HepG2 (cell line): ENCODE results near the gene GFOD1. TPM values are rescaled to one million over a fixed set of nuclear protein-coding genes. Genes with fewer than 3 reads are reported as not detected.
A peak's percentile ranks its signal among the peaks of the same experiment; 100 is the strongest.

Experiments used
- ATAC-seq: fragments of 200-7000 bp; cut with Tn5 transposase; 3 replicates; pipeline ENCODE4 v1.9.1; 2020; ENCODE audit warnings: mild to moderate bottlenecking, moderate library complexity
- BruUV-seq: library from RNA; stranded (reverse); fragments of 400-500 nt; replicated peaks from 2 replicates; lab custom pipeline; 2021; lab: Mats Ljungman, UMichigan
- CTCF ChIA-PET: fragments of 300-600 bp; formaldehyde crosslinking; extraction: SDS; loops from one replicate; lab custom pipeline; 2021; ENCODE audit warnings: low total read pairs, inconsistent platforms, low intra/inter-chr PET ratio; lab: Yijun Ruan, JAX
- POLR2A ChIA-PET: fragments of 350-600 bp; sonication (Branson Sonifier 250); formaldehyde crosslinking; loops from one replicate; lab custom pipeline; 2020; ENCODE audit warnings: antibody characterized with exemption, inconsistent platforms; lab: Yijun Ruan, JAX
- DNase-seq: peaks from one replicate; pipeline ENCODE4 v3.0.0-alpha.2; 2015; ENCODE audit warnings: low spot score
- FAIRE-seq: peaks from 3 replicates; lab custom pipeline; 2011; peaks lifted over from hg19 to GRCh38; lab: Jason Lieb, UNC
- H2AFZ ChIP-seq: one replicate; pipeline ENCODE4 v1.6.1; 2011; ENCODE audit warnings: low read length, inconsistent platforms
- H3K27ac ChIP-seq: fragments of 300-600 bp; 3 replicates; pipeline ENCODE4 v1.8.0; 2011; ENCODE audit warnings: mixed run types, mild to moderate bottlenecking, mixed read lengths, low read length, inconsistent platforms; ENCODE audit not compliant: insufficient read depth; ENCODE audit errors: extremely low read length
- H3K27me3 ChIP-seq, 2 experiments: fragments of 200-600 bp in 1 of 2; 2 replicates in 1 of 2; 3 replicates in 1 of 2; pipeline versions ENCODE4 v1.6.0 to v1.8.0; 2011; ENCODE audit warnings: low read length in 2 of 2, mild to moderate bottlenecking in 2 of 2, moderate library complexity in 2 of 2, inconsistent platforms in 1 of 2; ENCODE audit not compliant: insufficient read depth in 2 of 2, control insufficient read depth in 1 of 2
- H3K36me3 ChIP-seq, 2 experiments: fragments of 200-600 bp in 1 of 2; replicated peaks in 1 of 2; 2 replicates in 1 of 2; 3 replicates in 1 of 2; pipeline versions ENCODE4 v1.5.1 to v1.8.0; 2011; ENCODE audit warnings: low read length in 2 of 2, inconsistent platforms in 1 of 2; ENCODE audit not compliant: insufficient read depth in 2 of 2, control insufficient read depth in 1 of 2
- H3K4me1 ChIP-seq: 2 replicates; pipeline ENCODE4 v1.5.1; 2012; ENCODE audit warnings: low read length, inconsistent platforms; ENCODE audit not compliant: insufficient read depth
- H3K4me2 ChIP-seq: 2 replicates; pipeline ENCODE4 v1.6.0; 2011; ENCODE audit warnings: low read depth, low read length, inconsistent platforms
- H3K4me3 ChIP-seq, 3 experiments: fragments of 200-600 bp in 1 of 3; sonication (generic), shearing (Covaris generic) in 1 of 3; replicated peaks in 1 of 3; 2 replicates each; pipeline ENCODE4 v1.5.1; 2011 to 2016; ENCODE audit warnings: low read length in 3 of 3, inconsistent platforms in 2 of 3, low read depth in 2 of 3, mild to moderate bottlenecking in 2 of 3, control low read depth in 1 of 3, mixed read lengths in 1 of 3; ENCODE audit not compliant: insufficient read depth in 1 of 3
- H3K79me2 ChIP-seq: one replicate; pipeline ENCODE4 v1.6.1; 2011; ENCODE audit warnings: low read length, inconsistent platforms; ENCODE audit not compliant: insufficient read depth
- H3K9ac ChIP-seq: 2 replicates; pipeline ENCODE4 v1.6.0; 2011; ENCODE audit warnings: mild to moderate bottlenecking, low read depth, low read length, inconsistent platforms; ENCODE audit not compliant: insufficient read depth
- H3K9me3 ChIP-seq: 2 replicates; pipeline ENCODE4 v1.5.1; 2012; ENCODE audit warnings: mild to moderate bottlenecking, low read length
- H4K20me1 ChIP-seq: 2 replicates; pipeline ENCODE4 v1.6.0; 2011; ENCODE audit warnings: inconsistent platforms, mild to moderate bottlenecking, low read length, moderate library complexity; ENCODE audit not compliant: insufficient read depth
- ATAD3A ChIP-seq: sonication (generic); formaldehyde crosslinking; IDR thresholded peaks from 2 replicates; pipeline ENCODE4 v1.4.0; 2020; ENCODE audit warnings: missing genetic modification reagents
- CBX1 ChIP-seq: IDR thresholded peaks from one replicate; pipeline ENCODE4 v1.6.1; 2016; ENCODE audit warnings: antibody characterized with exemption, low read depth
- DPF2 ChIP-seq: sonication (generic); formaldehyde crosslinking; IDR thresholded peaks from 2 replicates; pipeline ENCODE4 v1.4.0; 2020; ENCODE audit warnings: mild to moderate bottlenecking, low read depth, missing genetic modification reagents, borderline replicate concordance
- GATAD1 ChIP-seq: IDR thresholded peaks from 2 replicates; pipeline ENCODE4 v1.6.1; 2016; ENCODE audit warnings: missing genetic modification reagents, missing compliant biosample characterization
- JUNB ChIP-seq: sonication (generic); formaldehyde crosslinking; IDR thresholded peaks from 2 replicates; pipeline ENCODE4 v1.8.0; 2022; ENCODE audit warnings: missing genetic modification reagents, mild to moderate bottlenecking, borderline replicate concordance
- KAT7 ChIP-seq: IDR thresholded peaks from 2 replicates; pipeline ENCODE4 v1.6.1; 2018; ENCODE audit warnings: borderline replicate concordance, missing compliant biosample characterization
- SMAD9 ChIP-seq: sonication (generic); formaldehyde crosslinking; IDR thresholded peaks from 2 replicates; pipeline ENCODE4 v1.5.1; 2020; ENCODE audit warnings: mild to moderate bottlenecking, missing genetic modification reagents
- SPEN ChIP-seq: sonication (generic); formaldehyde crosslinking; IDR thresholded peaks from 2 replicates; pipeline ENCODE4 v1.5.1; 2020; ENCODE audit warnings: low read depth, mild to moderate bottlenecking, missing genetic modification reagents
- TBL1XR1 ChIP-seq: fragments of 150-350 bp; IDR thresholded peaks from 2 replicates; pipeline ENCODE4 v1.6.1; 2014; ENCODE audit warnings: borderline replicate concordance, low read length; ENCODE audit not compliant: partially characterized antibody
- TGIF2 ChIP-seq: IDR thresholded peaks from 2 replicates; pipeline ENCODE4 v1.6.1; 2016; ENCODE audit warnings: control low read depth, missing compliant biosample characterization
- TMF1 ChIP-seq: sonication (generic); formaldehyde crosslinking; IDR thresholded peaks from 2 replicates; pipeline ENCODE4 v1.8.1; 2022; ENCODE audit warnings: low read depth, missing genetic modification reagents
- ZBTB10 ChIP-seq: sonication (generic); formaldehyde crosslinking; IDR thresholded peaks from 2 replicates; pipeline ENCODE4 v1.4.0; 2020; ENCODE audit warnings: missing genetic modification reagents, borderline replicate concordance
- ZBTB3 ChIP-seq: sonication (generic); formaldehyde crosslinking; IDR thresholded peaks from 2 replicates; pipeline ENCODE4 v1.4.0; 2020; ENCODE audit warnings: low read depth, mild to moderate bottlenecking, moderate library complexity, missing genetic modification reagents, borderline replicate concordance
- ZNF224 ChIP-seq: sonication (generic); formaldehyde crosslinking; IDR thresholded peaks from 2 replicates; pipeline ENCODE4 v1.5.0; 2020; ENCODE audit warnings: mild to moderate bottlenecking, missing genetic modification reagents
- ZNF441 ChIP-seq: sonication (generic); formaldehyde crosslinking; IDR thresholded peaks from 2 replicates; pipeline ENCODE4 v1.7.0; 2021; ENCODE audit warnings: missing genetic modification reagents, borderline replicate concordance
- ZNF710 ChIP-seq: sonication (generic); formaldehyde crosslinking; IDR thresholded peaks from 2 replicates; pipeline ENCODE4 v1.5.0; 2020; ENCODE audit warnings: mild to moderate bottlenecking, missing genetic modification reagents, borderline replicate concordance
- ZNF746 ChIP-seq: sonication (generic); formaldehyde crosslinking; IDR thresholded peaks from 2 replicates; pipeline ENCODE4 v1.8.0; 2022; ENCODE audit warnings: mild to moderate bottlenecking, missing genetic modification reagents
- ZNF878 ChIP-seq: sonication (generic); formaldehyde crosslinking; IDR thresholded peaks from 2 replicates; pipeline ENCODE4 v1.8.1; 2023; ENCODE audit warnings: mild to moderate bottlenecking, missing genetic modification reagents, moderate library complexity
- WGBS: methylation state at CpG from one replicate; pipeline ENCODE4 v1.1.6; 2017; ENCODE audit warnings: low lambda C conversion rate; 5-methylcytosine and 5-hydroxymethylcytosine counted together
- in situ Hi-C: cut with HindIII; loops from 2 replicates; pipeline ENCODE4 v1.10.0; 2017; ENCODE audit warnings: low pct_unique_long_range_greater_than_20kb; ENCODE audit not compliant: extremely low pct_ligation_motif_present
- intact Hi-C: fragments of 100-400 bp; cut with micrococcal nuclease; formaldehyde crosslinking; loops from one replicate; pipeline ENCODE4 v1.10.0; 2022; ENCODE audit not compliant: unreplicated experiment
- polyA plus RNA-seq, 8 experiments: library from polyadenylated mRNA; depleted of rRNA in 3 of 8; stranded (reverse) in 7 of 8; unstranded in 1 of 8; fragments of >200 nt; fragmentation: Illumina TruSeq in 4 of 8; extraction: Trizol in 4 of 8; gene quantifications; 2 replicates each; pipeline versions ENCODE4 v1.2.1 to v1.2.3, GENCODE V29; 2011 to 2016; ENCODE audit warnings: low read depth in 4 of 8, missing spikeins in 1 of 8, mixed read lengths in 1 of 8; ENCODE audit not compliant: insufficient read depth in 1 of 8
- total RNA-seq, 5 experiments: library from RNA; depleted of rRNA; stranded (reverse); fragments of >200 nt; fragmentation: Illumina TruSeq; extraction: Trizol; gene quantifications; 2 replicates each; pipeline ENCODE4 v1.2.3, GENCODE V29; 2016; ENCODE audit warnings: low read depth in 1 of 5
- TF ChIP-seq, protein P1 (sequence below): conservative IDR thresholded peaks from 2 replicates; pipeline ENCODE4 v1.6.1; 2018; ENCODE audit warnings: missing genetic modification reagents

Gene GFOD1
- total and polyA plus RNA-seq, 2 of the 13 experiments (the other 11 are each of a cell fraction or from before 2014, with no cell fraction given), result 1.9 to 6.4 TPM

DNA sequence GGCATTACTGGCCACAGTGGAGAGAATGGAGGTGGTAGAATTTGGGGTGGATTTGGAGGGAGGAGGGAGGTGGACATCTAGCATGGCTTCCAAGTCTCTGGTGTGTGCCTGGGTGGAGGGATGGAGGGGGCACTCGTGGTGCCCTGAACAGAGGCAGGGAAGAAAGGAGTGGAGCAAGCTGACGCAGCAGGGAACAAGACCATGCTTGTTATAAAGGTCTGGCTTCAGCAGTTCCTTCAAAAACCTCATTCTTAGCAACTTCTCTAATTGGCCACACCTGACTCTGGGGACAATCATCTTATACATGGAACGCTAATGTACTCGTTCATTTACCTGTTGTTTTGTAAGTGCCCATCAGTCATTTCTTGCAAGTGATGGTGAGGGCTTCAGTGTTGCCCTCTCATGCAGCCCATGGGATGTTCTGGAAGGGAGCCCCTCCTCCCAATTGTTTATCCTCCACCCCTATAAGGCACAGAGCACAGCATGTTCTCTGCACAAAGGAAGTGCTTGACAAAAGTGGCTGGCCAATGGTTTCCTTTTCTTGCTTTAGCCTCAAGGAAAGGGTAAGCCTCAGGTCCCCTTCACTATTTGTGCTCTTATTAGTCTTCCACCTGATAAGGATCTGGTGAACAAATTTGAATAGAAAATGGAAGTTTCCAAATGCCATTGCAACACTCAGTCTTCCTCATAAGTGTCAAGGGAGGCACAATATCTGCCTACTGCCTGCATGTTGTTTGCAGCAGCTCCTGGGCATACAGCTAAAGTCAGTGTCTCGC is 39.3 kb downstream of the GFOD1 start:
- no peak for DNase-seq
- intact Hi-C loops (no loop called here), in situ Hi-C loops (no loop called here)
- ChIA-PET POLR2A (no interaction called here), CTCF (no interaction called here)
- WGBS, result 94% methylated on average over 5 of the region's 5 CpGs
- peaks cover 0 to 11% of the 10 kb centered on the region in 2 experiments; a peak in 1 of 5 replicates for H3K36me3 ChIP-seq
- no peaks in the 10 kb centered on the region for H3K9me3 ChIP-seq
- TF ChIP-seq JUNB (CRISPR knock-in tag) (no peak), DPF2 (CRISPR knock-in tag) (no peak), ZNF710 (CRISPR knock-in tag) (no peak), SPEN (CRISPR knock-in tag) (no peak), ATAD3A (no peak), ZNF878 (CRISPR knock-in tag) (no peak), CBX1 (no peak), TMF1 (no peak), ZBTB3 (CRISPR knock-in tag) (no peak), ZBTB10 (no peak), SMAD9 (CRISPR knock-in tag) (no peak), ZNF224 (no peak), GATAD1 (CRISPR knock-in tag) (no peak), KAT7 (CRISPR knock-in tag) (no peak), TBL1XR1 (no peak), TGIF2 (no peak), ZNF441 (CRISPR knock-in tag) (no peak), ZNF746 (CRISPR knock-in tag) (no peak)
- TF ChIP-seq, protein P1, sequence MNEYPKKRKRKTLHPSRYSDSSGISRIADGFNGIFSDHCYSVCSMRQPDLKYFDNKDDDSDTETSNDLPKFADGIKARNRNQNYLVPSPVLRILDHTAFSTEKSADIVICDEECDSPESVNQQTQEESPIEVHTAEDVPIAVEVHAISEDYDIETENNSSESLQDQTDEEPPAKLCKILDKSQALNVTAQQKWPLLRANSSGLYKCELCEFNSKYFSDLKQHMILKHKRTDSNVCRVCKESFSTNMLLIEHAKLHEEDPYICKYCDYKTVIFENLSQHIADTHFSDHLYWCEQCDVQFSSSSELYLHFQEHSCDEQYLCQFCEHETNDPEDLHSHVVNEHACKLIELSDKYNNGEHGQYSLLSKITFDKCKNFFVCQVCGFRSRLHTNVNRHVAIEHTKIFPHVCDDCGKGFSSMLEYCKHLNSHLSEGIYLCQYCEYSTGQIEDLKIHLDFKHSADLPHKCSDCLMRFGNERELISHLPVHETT (CRISPR knock-in tag), result no peak
- no peak overlapping the region for H3K9ac ChIP-seq
- no peaks in the 10 kb centered on the region for H4K20me1 ChIP-seq
- H3K4me2 ChIP-seq, result no peak overlapping the region
- peak; percentile 18 for FAIRE-seq
- H3K27me3 ChIP-seq, result no peaks in the 10 kb centered on the region
- ATAC-seq, result no peak; the same call in 2 of the 3 replicates
- H2AFZ ChIP-seq, result no peak overlapping the region
- BruUV-seq, result no TSS peak
- no peaks in the 10 kb centered on the region for H3K79me2 ChIP-seq
- no peak overlapping the region for H3K27ac ChIP-seq
- H3K4me1 ChIP-seq, result peaks cover 7% of the 10 kb centered on the region; the same call in 1 of the 2 replicates
- no peak overlapping the region for H3K4me3 ChIP-seq
